ENCODE data around the gene ERG28. TPM values are rescaled to one million over a fixed set of nuclear protein-coding genes. Genes with fewer than 3 reads are reported as not detected.

The ERG28 gene, protein sequence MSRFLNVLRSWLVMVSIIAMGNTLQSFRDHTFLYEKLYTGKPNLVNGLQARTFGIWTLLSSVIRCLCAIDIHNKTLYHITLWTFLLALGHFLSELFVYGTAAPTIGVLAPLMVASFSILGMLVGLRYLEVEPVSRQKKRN
- 5.1 and 13.5 TPM in 2 replicates for total RNA-seq
- polyA plus RNA-seq, result 31.9 and 43.9 TPM in 2 replicates
- 26.4 and 35.7 TPM in 2 replicates for polyA plus RNA-seq (2012)
- 13.9 and 16.0 TPM in 2 replicates for polyA minus RNA-seq (ENCODE audit: low replicate concordance)

DNA sequence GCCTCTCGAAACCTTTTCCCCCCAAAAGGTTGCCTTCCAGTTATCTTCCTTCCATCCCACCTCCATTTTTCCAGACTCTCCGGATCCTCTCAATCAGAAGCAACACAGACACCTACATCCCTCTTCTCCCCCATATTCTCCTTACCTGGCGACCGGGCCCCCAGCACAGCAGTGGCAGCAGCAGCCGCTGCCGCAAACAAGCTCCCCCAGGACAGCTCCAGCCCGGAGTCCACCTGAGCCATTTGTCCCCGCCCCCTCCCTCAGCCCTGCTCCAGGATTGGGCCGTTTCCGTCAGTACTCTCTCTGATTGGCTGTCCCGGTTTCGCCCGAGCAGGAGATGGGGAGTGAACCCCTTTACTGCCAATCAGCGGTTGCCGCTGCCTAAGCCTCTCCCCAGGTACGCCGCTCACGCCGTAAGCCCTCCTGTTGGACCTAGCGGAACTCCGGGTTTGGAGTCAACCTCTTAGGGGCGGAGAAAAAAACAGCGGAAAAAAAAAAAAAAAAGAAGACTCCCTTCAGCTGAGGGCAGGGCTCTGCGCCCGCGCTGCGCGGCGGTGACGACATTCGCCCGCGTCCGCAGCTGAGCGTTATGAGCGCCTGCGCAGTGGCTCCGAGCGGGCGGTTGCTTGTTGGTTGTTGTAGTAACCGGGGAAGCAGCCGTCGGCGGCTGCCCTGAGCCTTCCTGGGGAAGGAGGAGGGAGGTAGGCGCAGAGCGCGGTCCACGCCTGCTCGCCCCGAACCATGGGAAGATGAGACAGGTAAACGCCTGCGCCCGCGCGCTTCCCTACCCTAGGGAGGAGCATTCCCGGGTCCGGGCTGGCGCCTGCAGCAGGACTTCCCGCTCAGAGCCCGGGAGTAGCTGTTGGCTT is at the start of gene ERG28, which contains the start of gene TTLL5:
ERG28 (minus strand) TSS at position 247 of the 869 bp plus-strand sequence. CDS start 3,374 bp downstream, outside the sequence.
TTLL5 (plus strand) TSS at position 617 of the 869 bp plus-strand sequence. CDS start 1,904 bp downstream, outside the sequence.
- Histone ChIP-seq H3K9ac (ENCODE audit: insufficient read depth, low read length) (peak within 1 kb of the TSS; percentile 91), H3K4me2 (ENCODE audit: extremely low read depth, insufficient read depth, low read length) (peak within 1 kb of the TSS; percentile 82), H3K36me3 (ENCODE audit: control insufficient read depth, insufficient read depth, low read length) (peaks cover 2% of the 10 kb centered on the region), H2AFZ (ENCODE audit: low read length) (peak within 1 kb of the TSS; percentile 90), H3K27me3 (ENCODE audit: control insufficient read depth, insufficient read depth, low read length) (no peaks in the 10 kb centered on the region), H3K4me1 (ENCODE audit: control insufficient read depth, extremely low read depth, insufficient read depth, low read length) (no peaks in the 10 kb centered on the region), H3K4me3 (replicated peaks in 1 of 4; ENCODE audit: control extremely low read depth in 1 of 4, insufficient read depth in 1 of 4, low read depth in 3 of 4, low read length in 4 of 4) (peak within 1 kb of the TSS; percentile 72 to 93 (median 79)), H3K79me2 (ENCODE audit: control insufficient read depth, insufficient read depth, low read length) (peaks cover 4% of the 10 kb centered on the region), H3K27ac (ENCODE audit: insufficient read depth, low read length) (peak within 1 kb of the TSS; percentile 89), H3K9me3 (ENCODE audit: control insufficient read depth, insufficient read depth, low read depth, low read length) (no peaks in the 10 kb centered on the region), H4K20me1 (ENCODE audit: control insufficient read depth, extremely low read depth, insufficient read depth, low read length) (no peaks in the 10 kb centered on the region)
- peak; percentile 98 to 99 for DNase-seq (ENCODE audit: low read depth in 2 of 2)
- TF ChIP-seq, protein P1, sequence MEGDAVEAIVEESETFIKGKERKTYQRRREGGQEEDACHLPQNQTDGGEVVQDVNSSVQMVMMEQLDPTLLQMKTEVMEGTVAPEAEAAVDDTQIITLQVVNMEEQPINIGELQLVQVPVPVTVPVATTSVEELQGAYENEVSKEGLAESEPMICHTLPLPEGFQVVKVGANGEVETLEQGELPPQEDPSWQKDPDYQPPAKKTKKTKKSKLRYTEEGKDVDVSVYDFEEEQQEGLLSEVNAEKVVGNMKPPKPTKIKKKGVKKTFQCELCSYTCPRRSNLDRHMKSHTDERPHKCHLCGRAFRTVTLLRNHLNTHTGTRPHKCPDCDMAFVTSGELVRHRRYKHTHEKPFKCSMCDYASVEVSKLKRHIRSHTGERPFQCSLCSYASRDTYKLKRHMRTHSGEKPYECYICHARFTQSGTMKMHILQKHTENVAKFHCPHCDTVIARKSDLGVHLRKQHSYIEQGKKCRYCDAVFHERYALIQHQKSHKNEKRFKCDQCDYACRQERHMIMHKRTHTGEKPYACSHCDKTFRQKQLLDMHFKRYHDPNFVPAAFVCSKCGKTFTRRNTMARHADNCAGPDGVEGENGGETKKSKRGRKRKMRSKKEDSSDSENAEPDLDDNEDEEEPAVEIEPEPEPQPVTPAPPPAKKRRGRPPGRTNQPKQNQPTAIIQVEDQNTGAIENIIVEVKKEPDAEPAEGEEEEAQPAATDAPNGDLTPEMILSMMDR (conservative IDR thresholded peaks at IDR 0.05 in 1 of 2, IDR thresholded peaks at IDR 0.05 in 1 of 2; ENCODE audit: low read depth in 1 of 2, low read length in 2 of 2), result no peak
- TF ChIP-seq EZH2 (IDR thresholded peaks at IDR 0.05; ENCODE audit: low read length, missing control alignments), result no peak

DNA sequence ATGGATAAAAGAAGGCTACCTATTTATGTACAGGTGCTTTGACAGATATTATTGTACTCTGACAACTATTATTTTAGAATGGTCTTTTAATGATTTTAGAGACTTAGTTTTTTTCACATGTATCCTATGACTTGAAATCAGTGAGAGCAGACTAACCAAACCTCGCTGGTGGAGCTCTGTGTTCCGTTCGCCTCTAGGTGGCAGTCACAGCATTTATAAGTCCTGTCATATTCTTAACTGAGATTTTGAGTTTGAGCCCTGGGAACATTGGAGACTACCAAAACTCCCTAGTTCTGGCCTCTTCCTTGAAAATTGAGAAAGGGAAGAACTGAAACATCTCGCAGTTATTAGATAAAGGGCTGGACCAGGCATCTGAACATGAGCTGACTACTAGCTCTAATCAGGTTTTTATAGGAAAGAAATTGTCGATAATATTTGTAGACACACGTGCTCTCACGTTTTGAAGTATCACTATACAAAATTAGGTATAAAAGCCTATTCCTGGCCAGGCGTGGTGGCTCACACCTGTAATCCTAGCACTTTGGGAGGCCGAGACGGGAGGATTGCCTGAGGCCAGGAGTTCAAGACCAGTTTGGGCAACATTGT is 48.6 kb upstream of the ERG28 start:
- Histone ChIP-seq H3K4me1 (ENCODE audit: control insufficient read depth, extremely low read depth, insufficient read depth, low read length) (peaks cover 5% of the 10 kb centered on the region), H3K4me2 (ENCODE audit: extremely low read depth, insufficient read depth, low read length) (no peak overlapping the region), H4K20me1 (ENCODE audit: control insufficient read depth, extremely low read depth, insufficient read depth, low read length) (no peaks in the 10 kb centered on the region), H3K27ac (ENCODE audit: insufficient read depth, low read length) (no peak overlapping the region), H3K4me3 (replicated peaks in 1 of 4; ENCODE audit: control extremely low read depth in 1 of 4, insufficient read depth in 1 of 4, low read depth in 3 of 4, low read length in 4 of 4) (no peak overlapping the region), H2AFZ (ENCODE audit: low read length) (no peak overlapping the region), H3K9me3 (ENCODE audit: control insufficient read depth, insufficient read depth, low read depth, low read length) (no peaks in the 10 kb centered on the region), H3K27me3 (ENCODE audit: control insufficient read depth, insufficient read depth, low read length) (no peaks in the 10 kb centered on the region), H3K79me2 (ENCODE audit: control insufficient read depth, insufficient read depth, low read length) (no peaks in the 10 kb centered on the region), H3K9ac (ENCODE audit: insufficient read depth, low read length) (no peak overlapping the region), H3K36me3 (ENCODE audit: control insufficient read depth, insufficient read depth, low read length) (no peaks in the 10 kb centered on the region)
- no peak for TF ChIP-seq EZH2 (IDR thresholded peaks at IDR 0.05; ENCODE audit: low read length, missing control alignments)
- TF ChIP-seq, protein P1 (conservative IDR thresholded peaks at IDR 0.05 in 1 of 2, IDR thresholded peaks at IDR 0.05 in 1 of 2; ENCODE audit: low read depth in 1 of 2, low read length in 2 of 2), result peak; percentile 75 to 85
- peak; percentile 74 to 92 for DNase-seq (ENCODE audit: low read depth in 2 of 2)

DNA sequence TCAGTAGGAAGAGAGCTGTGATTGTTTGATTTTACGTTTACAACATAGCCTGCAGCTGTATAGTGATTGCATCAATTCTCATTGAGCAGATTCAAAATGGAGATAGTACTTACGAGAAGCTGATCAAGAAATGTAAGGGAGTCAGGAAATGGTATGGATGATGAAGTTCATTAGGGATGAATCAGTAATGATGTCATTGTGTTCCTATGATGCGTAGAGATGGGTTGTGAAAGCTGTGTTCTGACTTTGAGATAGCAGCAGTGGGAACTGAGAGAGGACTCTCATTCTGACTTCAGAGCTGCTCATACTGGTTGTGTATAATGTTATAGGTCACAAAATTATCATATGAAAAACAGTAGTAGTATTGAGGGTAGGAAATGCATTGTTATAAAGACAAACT is 44.3 kb upstream of the ERG28 start:
- no peak overlapping the region for H3K27ac ChIP-seq (ENCODE audit: insufficient read depth, low read length)
- H3K27me3 ChIP-seq (ENCODE audit: control insufficient read depth, insufficient read depth, low read length), result no peaks in the 10 kb centered on the region
- DNase-seq (ENCODE audit: low read depth in 2 of 2), result peak in 1 of 2 donors; percentile 42
- TF ChIP-seq, protein P1 (conservative IDR thresholded peaks at IDR 0.05 in 1 of 2, IDR thresholded peaks at IDR 0.05 in 1 of 2; ENCODE audit: low read depth in 1 of 2, low read length in 2 of 2), result no peak
- TF ChIP-seq EZH2 (IDR thresholded peaks at IDR 0.05; ENCODE audit: low read length, missing control alignments), result no peak
- peaks cover 1% of the 10 kb centered on the region for H3K36me3 ChIP-seq (ENCODE audit: control insufficient read depth, insufficient read depth, low read length)
- no peaks in the 10 kb centered on the region for H3K9me3 ChIP-seq (ENCODE audit: control insufficient read depth, insufficient read depth, low read depth, low read length)
- no peak overlapping the region for H2AFZ ChIP-seq (ENCODE audit: low read length)
- no peak overlapping the region for H3K9ac ChIP-seq (ENCODE audit: insufficient read depth, low read length)
- H4K20me1 ChIP-seq (ENCODE audit: control insufficient read depth, extremely low read depth, insufficient read depth, low read length), result no peaks in the 10 kb centered on the region
- H3K4me1 ChIP-seq (ENCODE audit: control insufficient read depth, extremely low read depth, insufficient read depth, low read length), result no peaks in the 10 kb centered on the region
- no peak overlapping the region for H3K4me3 ChIP-seq (replicated peaks in 1 of 4; ENCODE audit: control extremely low read depth in 1 of 4, insufficient read depth in 1 of 4, low read depth in 3 of 4, low read length in 4 of 4)
- no peaks in the 10 kb centered on the region for H3K79me2 ChIP-seq (ENCODE audit: control insufficient read depth, insufficient read depth, low read length)
- no peak overlapping the region for H3K4me2 ChIP-seq (ENCODE audit: extremely low read depth, insufficient read depth, low read length)

Data from fibroblast of lung (primary cell).